Cardiac muscle cell (in vitro differentiated cells and primary cell): ENCODE results near the gene SUMO1. TPM values are rescaled to one million over a fixed set of nuclear protein-coding genes. Genes with fewer than 3 reads are reported as not detected.

Source experiments
- DNase-seq, 2 donors: peaks; one replicate each; pipeline versions ENCODE4 v3.0.0 to v3.0.0-alpha.2; 2010 to 2017; ENCODE audit warnings: low read depth in 1 of 2, low spot score in 1 of 2
- H3K27ac ChIP-seq: fragments of 200-600 bp; sonication (generic); 2 replicates; pipeline ENCODE4 v1.5.1; 2016
- H3K27me3 ChIP-seq: fragments of 200-600 bp; sonication (generic); 2 replicates; pipeline ENCODE4 v1.6.0; 2016; ENCODE audit warnings: control low read depth
- H3K36me3 ChIP-seq: fragments of 200-600 bp; sonication (generic); 2 replicates; pipeline ENCODE4 v1.5.1; 2016; ENCODE audit warnings: control low read depth
- H3K4me1 ChIP-seq: fragments of 200-600 bp; sonication (generic); 2 replicates; pipeline ENCODE4 v1.8.1; 2017; ENCODE audit warnings: low read depth, mild to moderate bottlenecking, mixed run types
- H3K4me3 ChIP-seq: fragments of 200-600 bp; sonication (generic); 2 replicates; pipeline ENCODE4 v1.5.1; 2016; ENCODE audit warnings: mild to moderate bottlenecking
- H3K9me3 ChIP-seq: fragments of 200-600 bp; sonication (generic); 2 replicates; pipeline ENCODE4 v1.5.1; 2017; ENCODE audit warnings: low read depth, mild to moderate bottlenecking, control low read depth
- polyA plus RNA-seq: library from polyadenylated mRNA; unstranded; fragments of >200 nt; fragmentation: Nextera tagmentation; extraction: Ambion mirVana; gene quantifications from 2 replicates; pipeline ENCODE4 v1.2.1, GENCODE V29; 2016
- total RNA-seq: library from RNA; depleted of rRNA; stranded (reverse); fragments of >200 nt; gene quantifications from 2 replicates; pipeline ENCODE4 v1.2.3, GENCODE V29; 2016
- TF ChIP-seq, protein P1 (sequence below): IDR thresholded peaks from 2 replicates; pipeline ENCODE4 v1.5.1; 2012; ENCODE audit warnings: low read depth, mild to moderate bottlenecking, low read length

Gene SUMO1
- total and polyA plus RNA-seq, 2 experiments from 2014 or later, result 80.9 to 217 TPM

DNA sequence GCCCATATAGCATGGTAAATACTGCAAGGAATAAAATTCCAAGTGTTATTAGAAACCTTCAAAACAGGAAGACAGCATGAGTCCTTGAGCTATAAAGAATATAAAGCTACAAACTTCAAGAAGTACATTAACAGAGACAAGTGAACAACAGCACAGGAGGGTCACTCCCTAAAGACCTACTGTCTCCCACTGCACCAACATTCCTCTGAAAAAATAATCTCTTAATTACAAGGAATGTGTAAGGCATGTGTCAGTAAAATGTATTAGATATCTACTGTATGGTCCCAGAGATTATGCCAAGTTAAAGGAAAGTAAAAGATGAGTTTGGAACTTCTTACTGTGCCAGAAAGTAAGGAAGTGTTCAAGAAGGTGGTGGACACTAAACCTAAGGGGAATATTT is 29.9 kb downstream of the SUMO1 start:
- TF ChIP-seq, protein P1, sequence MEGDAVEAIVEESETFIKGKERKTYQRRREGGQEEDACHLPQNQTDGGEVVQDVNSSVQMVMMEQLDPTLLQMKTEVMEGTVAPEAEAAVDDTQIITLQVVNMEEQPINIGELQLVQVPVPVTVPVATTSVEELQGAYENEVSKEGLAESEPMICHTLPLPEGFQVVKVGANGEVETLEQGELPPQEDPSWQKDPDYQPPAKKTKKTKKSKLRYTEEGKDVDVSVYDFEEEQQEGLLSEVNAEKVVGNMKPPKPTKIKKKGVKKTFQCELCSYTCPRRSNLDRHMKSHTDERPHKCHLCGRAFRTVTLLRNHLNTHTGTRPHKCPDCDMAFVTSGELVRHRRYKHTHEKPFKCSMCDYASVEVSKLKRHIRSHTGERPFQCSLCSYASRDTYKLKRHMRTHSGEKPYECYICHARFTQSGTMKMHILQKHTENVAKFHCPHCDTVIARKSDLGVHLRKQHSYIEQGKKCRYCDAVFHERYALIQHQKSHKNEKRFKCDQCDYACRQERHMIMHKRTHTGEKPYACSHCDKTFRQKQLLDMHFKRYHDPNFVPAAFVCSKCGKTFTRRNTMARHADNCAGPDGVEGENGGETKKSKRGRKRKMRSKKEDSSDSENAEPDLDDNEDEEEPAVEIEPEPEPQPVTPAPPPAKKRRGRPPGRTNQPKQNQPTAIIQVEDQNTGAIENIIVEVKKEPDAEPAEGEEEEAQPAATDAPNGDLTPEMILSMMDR, result no peak
- H3K9me3 ChIP-seq, result no peaks in the 10 kb centered on the region
- H3K4me3 ChIP-seq, result no peak overlapping the region
- H3K27ac ChIP-seq, result no peak overlapping the region
- no peak for DNase-seq
- H3K36me3 ChIP-seq, result peaks cover 40% of the 10 kb centered on the region
- H3K4me1 ChIP-seq, result no peaks in the 10 kb centered on the region
- H3K27me3 ChIP-seq, result no peaks in the 10 kb centered on the region

DNA sequence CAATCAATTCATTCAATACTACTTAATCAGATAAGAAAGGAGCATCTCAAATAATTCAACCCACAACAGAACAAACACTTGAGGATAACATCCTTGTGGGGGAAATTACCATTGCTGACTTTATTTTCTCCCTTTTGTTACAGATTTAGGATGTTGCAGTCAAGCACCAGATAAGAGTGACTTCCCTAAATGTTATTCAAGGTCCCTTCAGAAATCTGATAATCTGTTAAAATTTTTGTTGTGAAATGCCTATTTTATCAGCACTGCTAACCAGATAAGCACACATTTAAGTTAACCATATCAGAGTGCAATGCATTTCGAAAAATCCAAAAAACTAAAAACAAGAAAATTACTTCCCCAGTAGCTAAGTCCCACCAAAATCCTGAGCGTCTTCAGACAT is 33.5 kb downstream of the SUMO1 start:
- H3K27ac ChIP-seq, result no peak overlapping the region
- DNase-seq, result no peak
- H3K9me3 ChIP-seq, result no peaks in the 10 kb centered on the region
- H3K36me3 ChIP-seq, result peaks cover 23% of the 10 kb centered on the region
- H3K4me3 ChIP-seq, result no peak overlapping the region
- TF ChIP-seq, protein P1, result no peak
- no peaks in the 10 kb centered on the region for H3K4me1 ChIP-seq
- H3K27me3 ChIP-seq, result no peaks in the 10 kb centered on the region

DNA sequence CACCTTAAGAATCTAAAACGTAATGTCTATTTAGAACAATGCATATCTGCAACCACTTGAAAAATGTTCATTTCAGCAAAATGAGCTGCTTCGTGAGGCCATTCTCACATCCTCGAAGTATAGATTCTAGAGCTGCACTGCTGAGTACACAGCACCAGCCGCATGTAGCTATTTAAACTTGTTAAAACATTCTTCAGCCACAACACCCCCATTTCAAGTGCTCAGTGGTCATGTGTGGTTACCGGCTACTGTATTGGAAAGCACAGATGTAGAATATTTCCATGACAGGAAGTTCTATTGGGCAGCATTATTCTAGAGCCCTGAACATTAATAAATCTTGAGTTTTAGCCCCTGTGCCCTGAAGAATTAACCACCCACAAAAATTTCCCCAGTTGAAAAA is 35.0 kb downstream of the SUMO1 start:
- no peaks in the 10 kb centered on the region for H3K27me3 ChIP-seq
- no peaks in the 10 kb centered on the region for H3K4me1 ChIP-seq
- no peak for DNase-seq
- TF ChIP-seq, protein P1, result no peak
- no peak overlapping the region for H3K27ac ChIP-seq
- H3K36me3 ChIP-seq, result peaks cover 18% of the 10 kb centered on the region
- H3K9me3 ChIP-seq, result no peaks in the 10 kb centered on the region
- no peak overlapping the region for H3K4me3 ChIP-seq

DNA sequence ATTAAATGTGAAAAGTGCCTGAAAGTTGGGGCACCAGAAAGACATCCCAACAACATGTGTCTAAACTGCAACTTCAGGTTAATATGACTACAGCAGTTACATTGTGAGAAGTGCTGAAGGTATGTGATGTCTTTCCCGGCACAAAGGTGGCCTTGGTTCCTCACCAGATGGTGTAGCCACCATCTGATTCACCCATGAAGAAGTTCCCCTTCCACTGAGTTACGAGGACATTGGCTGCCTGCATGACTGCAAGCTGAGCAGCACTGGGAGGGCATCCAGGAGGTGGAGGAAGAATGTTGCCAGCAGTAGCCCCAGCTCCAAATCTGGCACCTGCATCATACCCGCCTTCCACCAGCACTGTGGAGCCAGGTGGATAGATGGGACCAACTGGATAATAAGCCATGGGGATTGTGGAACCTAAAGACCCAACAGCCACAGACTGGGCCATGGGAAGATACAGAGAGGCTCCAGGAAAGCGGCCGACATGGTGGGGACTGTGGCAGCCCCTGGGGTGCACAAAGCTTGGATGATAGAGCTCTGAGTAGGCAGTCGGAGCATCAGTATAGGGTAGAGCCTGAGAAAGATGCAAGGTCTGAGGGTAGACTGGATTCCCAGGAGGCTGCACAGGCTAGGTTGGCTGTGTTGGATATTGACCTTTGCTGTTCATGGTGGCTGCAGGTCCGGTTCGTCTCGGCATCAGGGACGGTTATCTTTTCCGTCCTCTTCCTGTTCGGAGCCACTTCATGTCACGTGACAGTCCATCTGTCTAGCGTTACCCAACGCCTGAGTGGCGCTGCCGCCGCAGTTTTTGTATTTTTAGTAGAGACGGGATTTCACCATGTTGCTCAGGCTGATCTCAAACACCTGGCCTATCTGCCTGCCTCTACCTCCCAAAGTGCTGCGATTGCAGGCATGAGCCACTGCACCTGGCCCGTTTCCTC is 36.9 kb downstream of the SUMO1 start:
- Histone ChIP-seq H3K36me3 (peaks cover 5% of the 10 kb centered on the region), H3K9me3 (no peaks in the 10 kb centered on the region), H3K27me3 (no peaks in the 10 kb centered on the region), H3K27ac (no peak overlapping the region), H3K4me3 (no peak overlapping the region), H3K4me1 (no peaks in the 10 kb centered on the region)
- TF ChIP-seq, protein P1, result no peak
- no peak for DNase-seq

DNA sequence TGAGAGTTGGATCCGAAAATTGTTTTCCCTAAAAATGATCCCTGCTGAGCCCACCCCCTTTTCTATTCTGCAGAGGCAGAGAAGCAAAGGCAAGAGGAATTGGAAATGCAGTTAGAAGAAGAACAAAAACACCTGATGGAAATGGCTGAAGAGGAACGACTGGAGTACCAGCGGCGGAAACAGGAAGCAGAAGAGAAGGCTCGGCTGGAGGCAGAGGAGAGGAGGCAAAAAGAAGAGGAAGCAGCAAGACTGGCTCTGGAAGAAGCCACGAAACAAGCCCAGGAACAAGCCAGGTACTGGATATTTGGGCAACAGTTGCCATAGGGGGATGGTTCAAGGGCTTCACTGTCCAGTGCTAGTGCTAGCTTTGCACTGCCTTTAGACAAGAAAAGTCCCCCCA is 41.7 kb downstream of the SUMO1 start:
- Histone ChIP-seq H3K4me1 (no peaks in the 10 kb centered on the region), H3K27ac (no peak overlapping the region), H3K36me3 (no peaks in the 10 kb centered on the region), H3K4me3 (no peak overlapping the region), H3K27me3 (no peaks in the 10 kb centered on the region), H3K9me3 (no peaks in the 10 kb centered on the region)
- TF ChIP-seq, protein P1, result no peak
- no peak for DNase-seq
